Neural progenitor cell (in vitro differentiated cells): ENCODE results near the gene WDR93.
A peak's percentile ranks its signal among the peaks of the same experiment; 100 is the strongest.

Source experiments
- EZH2 ChIP-seq: fragments of 200-600 bp; sonication (generic); IDR thresholded peaks from 2 replicates; pipeline ENCODE4 v1.6.1; 2017; ENCODE audit warnings: antibody characterized with exemption, mild to moderate bottlenecking, moderate library complexity
- EZH2phosphoT487 ChIP-seq: fragments of 200-600 bp; sonication (generic); IDR thresholded peaks from 2 replicates; pipeline ENCODE4 v1.6.1; 2017; ENCODE audit warnings: antibody characterized with exemption
- TF ChIP-seq, protein P1 (sequence below): fragments of 200-600 bp; sonication (generic); IDR thresholded peaks from 2 replicates; pipeline ENCODE4 v1.5.1; 2017; ENCODE audit warnings: antibody characterized with exemption, mild to moderate bottlenecking

DNA sequence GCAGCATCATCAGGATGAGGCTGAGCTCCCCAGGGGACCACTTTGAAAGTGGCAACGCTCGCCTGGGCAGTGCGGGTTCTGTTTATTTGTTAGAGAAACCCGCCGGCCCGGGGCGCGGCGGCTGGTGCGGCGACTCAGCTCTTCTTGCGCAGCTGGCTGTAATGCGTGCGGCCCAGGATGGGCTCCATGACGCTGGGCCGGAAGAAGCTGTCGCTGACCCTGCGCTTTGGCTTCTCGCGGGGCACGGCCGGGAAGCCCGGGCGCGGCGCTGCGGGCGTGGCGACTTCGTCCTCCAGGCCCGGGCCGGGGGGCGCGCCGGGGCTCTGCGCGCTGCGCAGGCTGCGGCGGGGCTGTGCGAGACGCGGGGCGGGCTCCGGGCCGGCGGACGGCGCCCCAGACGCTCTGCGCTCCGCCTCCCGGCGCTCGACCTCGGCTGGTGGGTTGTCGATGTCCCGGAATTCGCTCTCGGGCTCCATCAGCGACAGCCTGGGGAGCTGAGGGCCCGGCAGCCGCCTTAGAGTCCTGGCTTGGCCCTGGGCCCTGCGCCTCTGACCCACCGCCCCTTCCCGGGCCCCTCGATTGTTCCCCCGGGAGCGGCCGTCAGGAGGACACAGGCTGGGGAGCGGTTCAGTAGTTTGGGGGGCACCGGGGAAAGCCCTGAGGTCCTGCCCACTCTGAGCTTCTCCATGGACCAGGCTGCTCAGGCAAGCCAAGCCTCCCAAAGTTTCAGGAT, 25.0 kb upstream of the WDR93 start:
- TF ChIP-seq, protein P1, sequence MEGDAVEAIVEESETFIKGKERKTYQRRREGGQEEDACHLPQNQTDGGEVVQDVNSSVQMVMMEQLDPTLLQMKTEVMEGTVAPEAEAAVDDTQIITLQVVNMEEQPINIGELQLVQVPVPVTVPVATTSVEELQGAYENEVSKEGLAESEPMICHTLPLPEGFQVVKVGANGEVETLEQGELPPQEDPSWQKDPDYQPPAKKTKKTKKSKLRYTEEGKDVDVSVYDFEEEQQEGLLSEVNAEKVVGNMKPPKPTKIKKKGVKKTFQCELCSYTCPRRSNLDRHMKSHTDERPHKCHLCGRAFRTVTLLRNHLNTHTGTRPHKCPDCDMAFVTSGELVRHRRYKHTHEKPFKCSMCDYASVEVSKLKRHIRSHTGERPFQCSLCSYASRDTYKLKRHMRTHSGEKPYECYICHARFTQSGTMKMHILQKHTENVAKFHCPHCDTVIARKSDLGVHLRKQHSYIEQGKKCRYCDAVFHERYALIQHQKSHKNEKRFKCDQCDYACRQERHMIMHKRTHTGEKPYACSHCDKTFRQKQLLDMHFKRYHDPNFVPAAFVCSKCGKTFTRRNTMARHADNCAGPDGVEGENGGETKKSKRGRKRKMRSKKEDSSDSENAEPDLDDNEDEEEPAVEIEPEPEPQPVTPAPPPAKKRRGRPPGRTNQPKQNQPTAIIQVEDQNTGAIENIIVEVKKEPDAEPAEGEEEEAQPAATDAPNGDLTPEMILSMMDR: no peak
- no peak for TF ChIP-seq EZH2
- peak; percentile 48 for TF ChIP-seq EZH2phosphoT487
